Epidermal melanocyte (primary cell): ENCODE data around the gene ZNF593.

Experiments used
- DNase-seq: peaks from one replicate; pipeline ENCODE4 v3.0.0; 2011; ENCODE audit warnings: low spot score; ENCODE audit not compliant: insufficient read length

Gene ZNF593

DNA sequence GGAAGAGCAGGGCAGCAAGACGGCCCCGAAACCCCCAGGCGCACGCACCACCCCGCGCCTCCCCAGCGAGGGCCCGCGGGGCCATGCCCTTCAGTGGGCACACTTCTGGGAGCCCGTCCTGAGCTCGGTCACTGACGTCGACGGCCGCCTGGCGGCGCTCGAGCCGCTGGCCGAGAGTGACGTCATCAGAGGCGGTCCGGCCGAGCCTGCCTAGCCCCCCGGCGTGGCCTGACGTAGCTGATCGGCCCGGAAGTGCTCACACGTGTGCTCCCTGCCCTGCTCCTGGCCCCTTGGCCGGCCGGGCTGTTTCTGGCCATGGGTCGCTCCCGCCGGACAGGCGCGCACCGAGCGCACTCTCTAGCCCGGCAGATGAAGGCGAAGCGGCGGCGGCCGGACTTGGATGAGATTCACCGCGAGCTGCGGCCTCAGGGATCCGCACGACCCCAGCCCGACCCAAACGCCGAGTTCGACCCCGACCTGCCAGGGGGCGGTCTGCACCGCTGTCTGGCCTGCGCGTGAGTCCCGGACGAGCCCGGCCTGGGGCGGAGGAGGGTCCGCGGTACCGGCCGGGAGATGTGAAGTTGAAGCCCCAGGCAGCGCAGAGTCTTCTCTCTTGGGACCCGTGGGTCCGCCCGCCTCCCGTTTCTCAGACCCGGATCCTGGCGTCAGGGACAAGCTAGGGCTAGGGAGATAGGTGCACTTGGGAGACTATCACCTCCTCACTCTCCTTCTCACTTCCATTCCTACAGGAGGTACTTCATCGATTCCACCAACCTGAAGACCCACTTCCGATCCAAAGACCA is at the start of gene ZNF593:
Gene ZNF593, plus strand, starts transcription at position 240 of the 803 bp plus-strand sequence. Its CDS starts 76 bp downstream, at position 316.
- peak; percentile 99 for DNase-seq

DNA sequence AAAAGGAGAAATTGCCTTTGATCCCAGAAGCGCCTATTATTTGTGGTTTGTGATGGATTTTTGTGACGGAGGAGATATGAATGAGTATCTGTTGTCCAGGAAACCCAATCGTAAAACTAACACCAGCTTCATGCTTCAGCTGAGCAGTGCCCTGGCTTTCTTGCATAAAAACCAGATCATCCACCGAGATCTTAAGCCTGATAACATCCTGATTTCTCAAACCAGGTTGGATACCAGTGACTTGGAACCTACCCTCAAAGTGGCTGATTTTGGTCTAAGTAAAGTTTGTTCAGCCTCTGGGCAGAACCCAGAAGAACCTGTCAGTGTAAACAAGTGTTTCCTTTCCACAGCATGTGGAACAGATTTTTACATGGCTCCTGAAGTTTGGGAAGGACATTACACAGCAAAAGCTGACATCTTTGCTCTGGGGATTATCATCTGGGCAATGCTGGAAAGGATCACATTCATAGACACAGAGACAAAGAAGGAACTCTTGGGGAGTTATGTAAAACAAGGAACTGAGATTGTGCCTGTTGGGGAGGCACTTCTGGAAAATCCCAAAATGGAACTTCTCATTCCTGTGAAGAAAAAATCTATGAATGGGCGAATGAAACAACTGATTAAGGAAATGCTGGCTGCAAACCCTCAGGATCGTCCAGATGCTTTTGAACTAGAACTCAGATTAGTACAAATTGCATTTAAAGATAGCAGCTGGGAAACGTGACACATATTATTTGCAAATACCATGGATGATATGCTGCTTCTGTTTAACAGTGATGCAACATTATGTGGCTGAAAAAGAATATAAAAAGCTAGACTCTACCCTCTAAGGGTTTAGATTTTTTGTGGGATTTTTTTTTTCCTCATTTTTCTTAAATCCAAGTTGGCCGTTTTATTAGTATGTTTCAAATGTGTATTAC is 47.6 kb upstream of the ZNF593 start:
- no peak for DNase-seq

- no peak for DNase-seq
These were observed 46.4 kb upstream of the ZNF593 start for GRCh38 chr1:26122988-26123973.

DNA sequence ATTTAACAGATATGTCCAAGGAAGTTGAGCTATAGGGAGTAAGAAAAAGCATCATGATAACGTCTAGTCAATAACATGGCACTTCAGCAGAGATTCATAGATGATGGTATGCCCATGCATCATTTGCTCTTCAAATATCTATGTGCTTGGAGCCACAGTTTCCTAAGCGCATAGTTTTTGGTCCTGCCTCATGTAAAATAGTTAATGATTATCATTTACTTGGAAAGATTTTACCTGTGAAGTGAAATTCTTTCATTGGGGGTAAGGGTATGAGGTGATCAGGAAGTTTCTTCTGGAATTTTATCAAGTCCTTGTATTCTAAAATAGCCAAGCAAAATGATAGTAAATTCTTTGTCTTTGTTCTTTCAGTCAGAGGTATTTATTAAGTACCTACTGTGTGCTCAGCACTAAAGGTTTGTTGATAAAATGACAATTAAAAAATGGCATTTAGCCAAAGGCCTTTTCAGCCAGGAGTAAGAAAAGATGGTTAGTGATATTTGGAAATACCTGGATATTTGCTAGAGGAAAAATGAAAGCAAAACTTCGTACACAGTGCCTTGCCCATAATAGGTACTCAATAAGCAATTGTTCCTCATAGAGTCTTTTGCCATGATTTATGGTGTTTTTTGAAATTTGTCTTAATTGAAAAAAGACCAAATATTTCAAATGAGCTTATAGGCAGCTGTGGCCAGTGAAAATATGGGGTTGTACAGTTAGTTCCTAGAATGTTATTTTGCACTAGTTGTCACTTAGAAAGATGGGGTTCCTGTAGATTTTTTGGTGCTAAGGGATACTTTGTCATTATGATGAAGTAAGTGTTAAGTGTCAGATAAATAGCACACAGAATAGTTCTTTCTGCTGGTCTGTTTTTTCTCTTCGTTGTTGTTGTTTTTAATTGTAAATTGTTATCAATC is 45.0 kb upstream of the ZNF593 start:
- no peak for DNase-seq

DNA sequence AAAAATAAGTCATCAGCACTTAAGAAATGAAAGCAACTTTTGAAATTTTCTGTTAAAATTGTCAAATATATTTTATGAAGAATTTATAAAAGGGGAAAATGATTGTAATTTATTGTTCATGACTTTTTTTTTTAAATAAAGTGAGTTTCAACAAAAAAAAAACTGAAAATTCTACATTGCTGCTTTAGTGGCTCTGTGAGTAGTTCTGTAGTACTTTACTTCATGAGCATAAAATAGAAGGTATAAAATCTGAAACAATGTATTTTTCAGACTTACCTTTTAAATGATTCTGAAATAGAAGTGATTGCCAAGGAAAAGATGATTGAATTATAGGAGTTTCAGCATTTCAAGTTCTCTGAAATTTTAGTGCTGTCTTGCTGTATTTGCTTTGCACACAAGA is 44.3 kb upstream of the ZNF593 start:
- no peak for DNase-seq

GRCh38 chr1:26125946-26126320 is 43.8 kb upstream of the ZNF593 start:
- no peak for DNase-seq

- no peak for DNase-seq
These were observed 43.2 kb upstream of the ZNF593 start for GRCh38 chr1:26126321-26127084.

- no peak for DNase-seq
These were observed 42.2 kb upstream of the ZNF593 start for GRCh38 chr1:26127235-26128163.

GRCh38 chr1:26129778-26130177 is 39.9 kb upstream of the ZNF593 start:
- DNase-seq, result no peak

DNA sequence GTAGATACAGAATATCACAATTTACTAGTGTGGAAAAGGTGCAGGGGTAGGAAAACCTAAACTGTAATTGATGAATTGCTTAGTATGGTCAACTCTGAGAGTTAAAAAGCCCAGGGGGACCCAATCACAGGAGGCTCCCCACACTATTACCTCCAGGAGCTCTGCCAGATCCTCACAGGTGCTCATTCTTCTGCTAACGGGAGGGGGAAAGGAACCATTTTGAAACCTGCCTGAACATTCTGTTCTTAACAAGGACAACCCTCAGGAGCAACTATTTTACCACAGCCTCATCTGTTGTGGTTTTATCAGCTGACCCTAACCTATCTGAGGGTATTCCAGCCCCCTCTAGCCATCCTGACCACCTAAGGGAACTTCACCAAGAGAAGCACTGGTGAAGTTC is 39.0 kb upstream of the ZNF593 start:
- no peak for DNase-seq

DNA sequence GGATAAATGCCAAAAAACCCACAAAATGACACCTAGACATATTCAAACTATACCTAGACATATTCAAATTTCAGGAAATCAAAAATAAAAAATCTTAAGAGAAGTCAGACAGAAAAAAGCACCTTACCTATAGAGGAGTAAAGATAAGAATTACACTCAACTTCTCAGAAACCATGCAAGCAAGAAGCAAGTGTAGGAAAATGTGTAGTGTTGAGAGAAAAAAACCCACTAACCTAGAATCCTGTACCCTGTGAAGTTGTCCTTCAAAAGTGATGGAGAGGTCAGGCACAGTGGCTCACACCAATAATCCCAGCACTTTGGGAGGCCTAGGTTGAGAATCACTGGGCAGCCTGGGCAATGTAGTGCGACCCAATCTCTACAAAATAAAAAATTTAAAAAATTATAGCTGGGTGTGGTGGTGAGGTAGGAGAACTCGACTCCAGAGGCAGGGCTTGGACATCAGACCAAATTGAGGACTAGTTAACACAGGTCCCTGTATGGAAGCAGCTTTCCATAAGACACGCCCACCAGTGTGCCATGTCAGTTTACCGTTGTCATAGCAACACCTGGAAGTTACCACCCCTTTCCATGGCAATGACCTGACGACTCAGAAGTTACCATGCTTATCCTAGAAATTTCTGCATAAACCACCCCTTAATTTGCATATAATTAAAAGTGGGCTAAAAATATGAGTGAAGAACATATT is 37.4 kb upstream of the ZNF593 start:
- no peak for DNase-seq

GRCh38 chr1:26132834-26133167 is 36.9 kb upstream of the ZNF593 start:
- DNase-seq, result no peak

DNA sequence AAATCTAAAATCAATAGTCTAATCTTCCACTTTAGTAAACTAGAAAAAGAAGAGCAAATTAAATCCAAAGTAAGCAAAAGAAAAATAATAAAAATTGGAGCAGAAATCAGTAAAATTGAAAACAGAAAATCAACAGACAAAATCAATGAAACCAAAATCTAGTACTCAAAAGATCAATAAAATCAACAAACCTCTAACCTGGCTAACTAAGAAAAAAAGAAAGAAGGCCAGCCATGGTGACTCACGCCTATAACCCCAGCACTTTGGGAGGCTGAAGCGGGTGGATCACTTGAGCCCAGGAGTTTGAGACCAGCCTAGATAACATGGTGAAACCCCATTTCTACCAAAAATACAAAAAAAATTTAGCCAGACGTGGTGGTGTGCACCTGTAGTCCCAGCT is 35.2 kb upstream of the ZNF593 start:
- DNase-seq, result no peak

- no peak for DNase-seq
These were observed 30.6 kb upstream of the ZNF593 start for GRCh38 chr1:26138974-26139558.

- no peak for DNase-seq
These were observed 27.5 kb upstream of the ZNF593 start for GRCh38 chr1:26142159-26142558.

DNA sequence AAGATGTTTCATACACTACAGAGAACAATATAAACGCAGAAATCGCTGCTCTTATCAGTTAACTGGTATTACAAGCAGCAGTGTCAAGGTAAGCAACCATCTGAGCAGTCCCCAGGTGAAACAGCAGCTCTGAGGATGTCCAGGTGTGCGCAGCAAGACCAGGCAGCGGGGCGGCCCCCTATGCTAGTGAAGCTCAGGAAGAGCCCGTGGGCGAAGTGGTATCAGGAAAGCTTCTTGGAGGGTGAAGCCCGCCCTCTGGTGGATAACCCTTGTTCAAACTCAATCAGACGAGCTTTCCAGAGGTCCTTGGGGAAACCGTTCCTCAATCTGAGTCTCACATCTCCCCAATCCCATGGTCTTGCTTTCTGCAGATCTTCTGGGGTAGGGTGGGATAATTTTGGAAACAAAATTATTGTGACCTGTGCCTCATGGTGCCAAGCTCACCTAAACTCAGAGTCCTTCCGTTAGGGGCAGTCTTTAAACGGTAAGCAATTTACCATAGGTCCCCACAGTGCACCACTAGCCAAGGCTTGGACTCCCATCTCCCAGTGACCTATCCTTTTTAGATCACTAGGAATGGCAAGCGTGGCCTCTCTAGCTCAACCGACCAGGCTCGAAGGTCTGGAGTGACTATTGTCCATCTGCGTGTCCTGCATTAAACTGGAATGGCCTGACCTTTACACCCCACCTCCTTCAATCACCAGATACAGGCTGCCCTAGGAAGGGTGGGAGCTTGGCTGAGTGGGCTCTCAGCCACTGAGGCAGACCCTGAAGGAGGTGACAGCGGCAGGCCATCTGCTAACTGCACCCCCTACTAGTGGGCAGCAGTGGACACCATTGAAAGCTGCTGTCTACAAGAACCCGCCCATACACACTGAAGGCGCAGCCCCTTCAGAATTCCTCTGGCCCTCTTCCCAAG is 24.4 kb upstream of the ZNF593 start:
- DNase-seq, result peak; percentile 66

DNA sequence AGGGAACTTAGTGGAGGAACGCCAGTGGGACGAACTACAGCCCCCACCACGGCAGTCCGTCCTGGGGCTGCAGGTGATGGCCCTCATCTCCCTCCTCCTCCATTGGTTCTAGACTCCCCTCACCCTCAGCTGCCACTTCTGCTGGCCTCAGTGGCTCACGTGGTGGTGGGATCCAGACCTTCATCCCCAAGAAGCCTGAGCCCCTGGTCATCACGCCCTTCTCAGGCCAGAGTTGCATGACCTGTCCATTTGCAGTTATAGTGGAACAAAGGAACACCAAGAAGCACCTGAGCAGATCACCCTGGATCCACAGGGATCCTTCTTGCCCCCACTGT is 23.8 kb upstream of the ZNF593 start:
- DNase-seq, result no peak
